ENCODE measurements around the gene NCLN. TPM values are rescaled to one million over a fixed set of nuclear protein-coding genes. Genes with fewer than 3 reads are reported as not detected.

NCLN gene
- total RNA-seq, 1 experiment from 2014 or later = 84.1 TPM

DNA sequence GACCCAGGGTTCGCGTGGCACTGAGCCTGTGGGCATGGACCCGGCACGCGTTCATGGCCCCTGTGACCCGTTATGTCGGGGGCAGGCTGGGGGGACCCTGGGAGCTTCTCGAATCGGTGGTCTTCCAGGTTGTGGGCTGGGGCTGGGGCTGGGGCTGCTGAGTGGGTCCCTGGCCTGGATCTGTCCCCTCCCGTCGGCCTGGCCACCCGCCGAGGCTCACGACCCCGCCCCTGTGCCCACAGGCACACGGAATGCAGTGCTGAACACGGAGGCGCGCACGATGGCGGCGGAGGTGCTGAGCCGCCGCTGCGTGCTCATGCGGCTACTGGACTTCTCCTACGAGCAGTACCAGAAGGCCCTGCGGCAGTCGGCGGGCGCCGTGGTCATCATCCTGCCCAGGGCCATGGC, 6.5 kb downstream of the NCLN start:
- intact Hi-C loops (cut with micrococcal nuclease) = no loop called here
- H3K4me1 Mint-ChIP-seq (ENCODE audit: insufficient read depth, unreplicated experiment) = peaks cover 14% of the 10 kb centered on the region
- TF ChIP-seq, protein P1, sequence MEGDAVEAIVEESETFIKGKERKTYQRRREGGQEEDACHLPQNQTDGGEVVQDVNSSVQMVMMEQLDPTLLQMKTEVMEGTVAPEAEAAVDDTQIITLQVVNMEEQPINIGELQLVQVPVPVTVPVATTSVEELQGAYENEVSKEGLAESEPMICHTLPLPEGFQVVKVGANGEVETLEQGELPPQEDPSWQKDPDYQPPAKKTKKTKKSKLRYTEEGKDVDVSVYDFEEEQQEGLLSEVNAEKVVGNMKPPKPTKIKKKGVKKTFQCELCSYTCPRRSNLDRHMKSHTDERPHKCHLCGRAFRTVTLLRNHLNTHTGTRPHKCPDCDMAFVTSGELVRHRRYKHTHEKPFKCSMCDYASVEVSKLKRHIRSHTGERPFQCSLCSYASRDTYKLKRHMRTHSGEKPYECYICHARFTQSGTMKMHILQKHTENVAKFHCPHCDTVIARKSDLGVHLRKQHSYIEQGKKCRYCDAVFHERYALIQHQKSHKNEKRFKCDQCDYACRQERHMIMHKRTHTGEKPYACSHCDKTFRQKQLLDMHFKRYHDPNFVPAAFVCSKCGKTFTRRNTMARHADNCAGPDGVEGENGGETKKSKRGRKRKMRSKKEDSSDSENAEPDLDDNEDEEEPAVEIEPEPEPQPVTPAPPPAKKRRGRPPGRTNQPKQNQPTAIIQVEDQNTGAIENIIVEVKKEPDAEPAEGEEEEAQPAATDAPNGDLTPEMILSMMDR (IDR thresholded peaks at IDR 0.05; ENCODE audit: unreplicated experiment) = no peak
- ChIA-PET POLR2A (no interaction called here), CTCF (no interaction called here)
- no peak overlapping the region for H3K27ac Mint-ChIP-seq (ENCODE audit: low read depth, unreplicated experiment)
- H3K9me3 Mint-ChIP-seq (ENCODE audit: unreplicated experiment) = no peaks in the 10 kb centered on the region
- BruUV-seq (replicated peaks) = no TSS peak
- no peak for DNase-seq (ENCODE audit: unreplicated experiment)
- H3K27me3 Mint-ChIP-seq (ENCODE audit: insufficient read depth, unreplicated experiment) = no peaks in the 10 kb centered on the region
- peaks cover 20% of the 10 kb centered on the region for H3K36me3 Mint-ChIP-seq (ENCODE audit: insufficient read depth, unreplicated experiment)
- H3K4me3 Mint-ChIP-seq (ENCODE audit: unreplicated experiment) = no peak overlapping the region

DNA sequence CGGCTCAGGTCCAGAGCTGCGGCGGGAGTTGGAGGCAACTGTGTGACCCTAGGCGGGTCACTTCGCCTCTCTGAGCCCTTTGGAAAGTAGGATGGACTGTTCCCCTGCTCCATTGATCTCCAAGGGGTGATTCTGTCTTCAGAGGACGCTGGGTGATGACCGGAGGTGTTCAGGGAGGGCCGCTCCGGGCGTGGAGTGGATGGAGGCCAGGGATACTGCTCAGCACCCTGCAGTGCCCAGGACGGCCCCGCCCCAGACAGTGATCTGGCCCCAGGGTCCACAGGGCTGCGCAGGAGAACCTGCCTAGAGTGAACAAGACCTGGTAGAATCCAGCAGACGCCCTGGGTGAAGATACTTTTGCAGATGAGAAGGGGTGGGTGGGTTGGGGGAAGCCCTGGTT, 7.0 kb downstream of the NCLN start:
- TF ChIP-seq, protein P1 (IDR thresholded peaks at IDR 0.05; ENCODE audit: unreplicated experiment) = no peak
- POLR2A ChIA-PET = no interaction called here
- Mint-ChIP-seq H3K4me1 (ENCODE audit: insufficient read depth, unreplicated experiment) (peaks cover 12% of the 10 kb centered on the region), H3K27me3 (ENCODE audit: insufficient read depth, unreplicated experiment) (no peaks in the 10 kb centered on the region), H3K36me3 (ENCODE audit: insufficient read depth, unreplicated experiment) (peaks cover 20% of the 10 kb centered on the region), H3K4me3 (ENCODE audit: unreplicated experiment) (no peak overlapping the region), H3K27ac (ENCODE audit: low read depth, unreplicated experiment) (no peak overlapping the region), H3K9me3 (ENCODE audit: unreplicated experiment) (no peaks in the 10 kb centered on the region)
- no TSS peak for BruUV-seq (replicated peaks)
- intact Hi-C loops (cut with micrococcal nuclease) = no loop called here
- DNase-seq (ENCODE audit: unreplicated experiment) = no peak
- CTCF ChIA-PET = no interaction called here

DNA sequence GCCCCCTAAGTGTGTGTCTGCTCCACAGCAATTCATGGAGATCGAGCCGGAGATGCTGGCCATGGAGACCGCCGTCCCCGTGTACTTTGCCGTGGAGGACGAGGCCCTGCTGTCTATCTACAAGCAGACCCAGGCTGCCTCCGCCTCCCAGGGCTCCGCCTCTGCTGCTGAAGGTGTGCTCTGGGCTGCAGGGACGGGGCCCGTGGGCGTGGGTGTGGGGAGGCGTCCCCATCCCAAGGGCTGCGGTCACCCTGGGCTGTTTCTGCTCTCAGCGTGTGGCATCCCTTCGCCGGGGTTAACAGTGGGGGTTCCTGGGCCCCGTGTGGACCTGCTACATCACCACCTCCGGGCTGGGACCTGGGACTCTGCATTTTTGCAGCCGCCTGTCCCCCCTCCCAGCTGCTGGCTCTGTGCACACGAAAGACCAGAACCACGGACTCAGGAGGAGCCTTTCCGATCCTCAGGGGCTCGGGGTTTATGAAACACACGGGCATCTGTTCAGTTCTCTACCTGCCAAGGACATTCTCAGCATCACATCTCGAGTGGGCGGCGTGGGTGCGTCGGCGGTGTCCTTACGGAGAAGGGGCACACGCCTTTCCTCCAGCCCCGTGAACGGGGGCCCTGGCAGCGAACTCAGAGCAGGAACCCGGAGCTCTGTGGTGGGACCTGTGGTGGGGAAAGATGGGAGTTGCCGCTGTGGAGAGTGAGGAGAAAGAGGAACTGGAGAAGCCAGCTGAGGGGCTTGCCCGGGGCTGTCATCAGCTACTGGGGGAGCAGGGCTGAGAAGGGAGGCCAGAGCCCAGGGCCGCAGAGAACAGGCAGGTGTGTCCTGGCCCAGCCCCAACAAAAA, 7.8 kb downstream of the NCLN start:
- Mint-ChIP-seq H3K27me3 (ENCODE audit: insufficient read depth, unreplicated experiment) (no peaks in the 10 kb centered on the region), H3K4me1 (ENCODE audit: insufficient read depth, unreplicated experiment) (peaks cover 7% of the 10 kb centered on the region), H3K27ac (ENCODE audit: low read depth, unreplicated experiment) (no peak overlapping the region), H3K36me3 (ENCODE audit: insufficient read depth, unreplicated experiment) (peaks cover 20% of the 10 kb centered on the region), H3K4me3 (ENCODE audit: unreplicated experiment) (no peak overlapping the region), H3K9me3 (ENCODE audit: unreplicated experiment) (no peaks in the 10 kb centered on the region)
- ChIA-PET CTCF (interaction anchor here (0.6 to 1.0 kb wide), 3 partner anchors 95 to 118 kb away, joined by 3 read pairs; no protein-coding TSS in a partner anchor), POLR2A (no interaction called here)
- no TSS peak for BruUV-seq (replicated peaks)
- no peak for DNase-seq (ENCODE audit: unreplicated experiment)
- TF ChIP-seq, protein P1 (IDR thresholded peaks at IDR 0.05; ENCODE audit: unreplicated experiment) = no peak
- intact Hi-C loops (cut with micrococcal nuclease) = no loop called here

DNA sequence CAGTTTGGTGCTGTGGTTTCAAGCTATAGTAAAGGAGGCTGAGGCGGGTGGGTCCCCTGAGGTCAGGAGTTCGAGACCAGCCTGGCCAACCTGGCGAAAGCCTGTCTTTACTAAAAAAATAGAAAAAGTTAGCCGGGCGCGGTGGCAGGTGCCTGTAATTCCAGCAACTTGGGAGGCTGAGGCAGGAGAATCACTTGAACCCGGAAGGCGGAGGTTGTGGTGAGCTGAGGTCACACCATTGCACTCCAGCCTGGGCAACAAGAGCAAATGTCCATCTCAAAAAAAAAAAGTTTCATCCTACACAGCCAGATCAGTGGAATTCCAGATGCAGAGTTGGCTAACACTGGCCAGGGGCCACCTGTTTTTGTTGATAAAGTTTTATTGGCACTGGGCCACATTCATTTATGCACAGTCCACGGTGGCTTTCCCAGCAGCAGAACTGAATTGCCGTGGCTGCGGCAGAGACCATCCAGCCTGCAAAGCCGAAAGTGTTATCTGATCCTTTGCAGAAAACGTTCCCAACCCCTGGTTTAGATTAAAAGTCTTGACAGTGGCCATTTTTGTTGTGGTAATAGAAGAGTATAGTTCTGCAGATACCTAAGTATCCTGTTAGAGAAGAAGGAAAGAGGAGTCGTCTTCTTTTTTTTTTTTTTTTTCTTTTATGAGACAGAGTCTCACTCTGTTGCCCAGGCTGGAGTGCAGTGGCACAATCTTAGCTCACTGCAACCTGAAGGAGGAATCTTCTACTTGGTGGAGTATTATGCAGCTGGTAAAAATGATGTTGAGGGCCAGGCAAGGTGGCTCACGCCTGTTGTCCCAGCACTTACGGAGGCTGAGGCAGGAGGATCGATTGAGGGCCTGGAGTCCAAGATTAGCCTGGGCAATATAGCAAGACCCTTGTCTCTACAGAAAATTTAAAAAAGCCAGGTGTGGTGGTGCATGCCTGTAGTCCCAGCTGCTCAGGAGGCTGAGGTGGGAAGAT, 8.7 kb downstream of the NCLN start:
- CTCF ChIA-PET = interaction anchor here (0.6 to 1.0 kb wide), 4 partner anchors 29 to 119 kb away, joined by 3 read pairs; no protein-coding TSS in a partner anchor
- no TSS peak for BruUV-seq (replicated peaks)
- H3K4me1 Mint-ChIP-seq (ENCODE audit: insufficient read depth, unreplicated experiment) = peaks cover 5% of the 10 kb centered on the region
- no peak for DNase-seq (ENCODE audit: unreplicated experiment)
- no peak overlapping the region for H3K27ac Mint-ChIP-seq (ENCODE audit: low read depth, unreplicated experiment)
- POLR2A ChIA-PET = interaction anchor here (1.2 kb wide), 1 partner anchor 10 kb away, joined by 3 read pairs; no protein-coding TSS in a partner anchor
- no peak overlapping the region for H3K4me3 Mint-ChIP-seq (ENCODE audit: unreplicated experiment)
- peaks cover 20% of the 10 kb centered on the region for H3K36me3 Mint-ChIP-seq (ENCODE audit: insufficient read depth, unreplicated experiment)
- H3K27me3 Mint-ChIP-seq (ENCODE audit: insufficient read depth, unreplicated experiment) = no peaks in the 10 kb centered on the region
- no peaks in the 10 kb centered on the region for H3K9me3 Mint-ChIP-seq (ENCODE audit: unreplicated experiment)
- intact Hi-C loops (cut with micrococcal nuclease) = no loop called here
- TF ChIP-seq, protein P1 (IDR thresholded peaks at IDR 0.05; ENCODE audit: unreplicated experiment) = no peak
